NCI-H2107 treated with DMSO at 0.1 percent for 48 hours (cell line): ENCODE results near the gene CEP162.
"Not testable (repeated sequence)": the region's sequence is repeated elsewhere in the genome, so short reads cannot be mapped to it uniquely, and the experiment has no call there.

ENCODE experiments used
- DNase-seq: peaks from one replicate; lab custom pipeline; 2025; ENCODE audit not compliant: unreplicated experiment; lab: John Stamatoyannopoulos, UW

The CEP162 gene

GRCh38 chr6:84161190-84161589, 66.3 kb downstream of the CEP162 start:
- no peak for DNase-seq

DNA sequence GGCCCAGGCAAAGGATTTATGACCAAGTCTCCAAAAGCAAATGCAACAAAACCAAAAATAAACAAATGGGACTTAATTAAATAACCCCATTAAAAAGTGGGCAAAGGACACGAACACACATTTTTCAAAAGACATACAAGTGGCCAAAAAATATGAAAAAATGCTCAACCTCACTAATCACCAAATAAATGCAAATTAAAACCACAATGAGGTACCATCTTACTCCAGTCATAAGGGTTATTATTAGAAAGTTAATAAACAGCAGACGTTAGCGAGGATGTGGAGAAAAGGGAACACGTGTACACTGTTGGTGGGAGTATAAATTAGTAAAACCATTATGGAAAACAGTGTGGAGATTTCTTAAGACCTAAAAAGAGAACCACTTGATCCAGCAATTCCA, 71.1 kb downstream of the CEP162 start:
- DNase-seq = no peak

DNA sequence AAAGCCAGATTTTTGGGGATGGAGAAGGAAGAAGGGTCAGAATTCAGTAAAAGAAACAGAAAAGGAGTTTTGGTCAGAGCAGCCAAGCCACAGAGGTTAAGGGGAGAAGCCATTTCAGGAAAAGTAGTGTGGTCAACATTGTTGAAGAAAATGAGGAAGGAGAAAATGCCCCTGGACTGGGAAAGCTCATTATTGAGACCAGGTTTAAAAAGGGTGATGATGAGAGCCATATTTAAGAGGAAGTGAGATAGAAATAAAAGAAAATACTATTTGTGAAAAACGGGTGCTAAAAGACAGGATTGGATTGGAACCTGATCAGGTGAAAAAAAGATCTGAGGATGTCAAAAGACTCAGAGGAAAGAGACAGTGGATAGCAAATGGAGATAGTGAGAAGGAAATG, 75.8 kb downstream of the CEP162 start:
- no peak for DNase-seq

- DNase-seq = no peak
Observed at GRCh38 chr6:84150705-84151104, 76.7 kb downstream of the CEP162 start.

GRCh38 chr6:84141521-84141920, 85.9 kb downstream of the CEP162 start:
- no peak for DNase-seq

DNA sequence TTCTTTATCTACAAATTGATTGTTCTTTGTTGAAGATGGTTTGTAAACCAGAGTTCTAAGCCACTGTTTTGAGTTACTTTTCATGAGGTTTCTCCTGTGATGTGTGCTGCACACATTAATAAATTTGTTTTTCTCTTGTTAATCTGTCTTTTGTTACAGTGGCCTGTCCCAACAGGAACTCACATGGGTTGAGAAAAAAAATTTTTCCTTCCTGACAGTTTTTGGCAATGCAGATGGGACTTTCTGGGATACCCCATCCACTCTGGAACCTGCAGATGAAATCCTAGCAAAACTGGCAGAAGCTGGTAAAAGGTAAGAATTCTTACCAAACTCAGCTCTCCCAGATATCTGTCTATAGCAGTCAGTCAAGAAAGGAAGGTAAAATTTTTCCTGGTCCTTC, 88.1 kb downstream of the CEP162 start:
- DNase-seq = no peak

GRCh38 chr6:84137989-84138575, 89.4 kb downstream of the CEP162 start:
- no peak for DNase-seq

DNA sequence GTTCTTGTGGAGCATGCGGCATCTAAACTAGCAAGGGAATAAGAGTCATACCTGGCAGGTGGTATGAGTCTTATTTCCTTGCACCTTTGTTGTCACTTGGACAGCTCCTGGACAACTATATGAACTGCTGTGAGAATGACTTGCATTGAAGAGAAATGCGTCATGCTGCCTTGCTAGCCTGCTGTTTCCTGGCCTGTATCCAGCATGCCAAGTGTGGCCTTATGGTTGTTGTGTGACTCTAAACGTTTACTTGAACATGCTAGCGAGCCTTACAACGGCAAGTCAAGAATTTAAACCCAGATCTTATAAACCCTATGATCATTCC, 90.4 kb downstream of the CEP162 start:
- DNase-seq = peak; percentile 38

- DNase-seq = no peak
Observed at GRCh38 chr6:84136364-84137050, 90.9 kb downstream of the CEP162 start.

- DNase-seq = no peak
Observed at GRCh38 chr6:84135291-84135690, 92.2 kb downstream of the CEP162 start.

- DNase-seq = not testable (repeated sequence)
Observed at GRCh38 chr6:84133385-84133784, 94.1 kb downstream of the CEP162 start.

GRCh38 chr6:84129588-84129987, 97.9 kb downstream of the CEP162 start:
- not testable (repeated sequence) for DNase-seq

- no peak for DNase-seq
Observed at GRCh38 chr6:84123186-84123585, 104.3 kb downstream of the CEP162 start.

GRCh38 chr6:84119277-84119676, 108.2 kb downstream of the CEP162 start:
- peak; percentile 20 for DNase-seq

DNA sequence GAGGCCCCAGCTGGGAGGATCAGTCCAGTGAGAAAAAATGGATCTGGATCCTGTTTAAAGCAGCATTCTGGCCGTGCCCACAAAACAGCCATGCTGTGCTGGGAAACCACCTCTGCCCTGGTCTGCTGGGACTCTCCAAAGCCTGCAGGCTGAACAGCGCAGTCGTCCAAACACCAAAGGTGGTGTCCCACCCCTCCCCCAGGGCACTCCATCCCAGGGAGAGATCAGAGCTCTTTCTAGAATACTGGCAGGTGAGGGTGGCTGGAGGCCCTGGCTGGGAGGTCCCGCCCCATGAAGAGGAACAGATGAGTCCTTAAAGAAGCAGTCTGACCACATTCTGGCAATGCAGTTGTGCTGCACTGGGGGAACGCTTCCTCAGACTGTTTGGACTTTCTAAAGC, 109.3 kb downstream of the CEP162 start:
- DNase-seq = no peak

GRCh38 chr6:84114933-84115594, 112.4 kb downstream of the CEP162 start:
- not testable (repeated sequence) for DNase-seq

GRCh38 chr6:84111351-84111750, 116.1 kb downstream of the CEP162 start:
- not testable (repeated sequence) for DNase-seq

DNA sequence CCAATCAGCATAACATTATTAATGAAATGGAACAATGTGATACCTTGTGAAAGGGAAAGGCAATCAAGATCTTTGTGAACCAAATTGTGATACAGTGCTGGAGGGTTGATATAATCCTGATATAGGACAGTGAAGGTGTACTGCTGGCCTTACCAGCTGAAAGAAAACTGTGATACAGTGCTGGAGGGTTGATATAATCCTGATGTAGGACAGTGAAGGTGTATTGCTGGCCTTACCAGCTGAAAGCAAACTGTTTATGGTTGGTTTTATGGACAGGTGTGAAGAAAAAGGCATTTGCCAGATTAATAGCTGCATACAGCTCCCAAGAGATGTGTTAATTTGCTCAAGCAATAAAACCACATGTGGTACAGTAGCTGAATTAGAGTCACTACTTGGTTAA, 119.9 kb downstream of the CEP162 start:
- no peak for DNase-seq

- DNase-seq = not testable (repeated sequence)
Observed at GRCh38 chr6:84105215-84105924, 122.1 kb downstream of the CEP162 start.

GRCh38 chr6:84103029-84103428, 124.4 kb downstream of the CEP162 start:
- DNase-seq = no peak

- DNase-seq = peak; percentile 8
Observed at GRCh38 chr6:84095156-84095555, 132.3 kb downstream of the CEP162 start.
